ENCODE data around the gene PADI2.

PADI2 gene

DNA sequence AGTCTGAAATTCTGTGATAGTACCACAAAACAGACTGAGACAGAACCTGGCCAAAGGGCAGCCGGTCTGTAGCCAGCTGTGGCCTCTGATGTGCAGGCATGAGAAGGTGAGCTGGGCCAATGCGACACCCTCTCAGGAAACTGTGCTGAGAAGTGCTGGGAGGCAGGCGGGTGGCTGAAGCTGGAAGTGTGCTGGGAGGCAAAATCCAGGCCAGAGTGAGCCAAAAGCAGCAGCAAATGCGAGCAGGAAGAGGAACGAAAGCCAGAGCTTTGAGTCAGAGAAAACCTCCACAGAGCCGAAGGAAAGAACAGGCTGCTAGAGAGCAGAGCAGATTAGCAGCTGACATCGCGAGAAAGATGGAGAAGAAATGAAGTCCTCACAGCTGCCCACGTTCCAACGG, 97.4 kb downstream of the PADI2 start:
- no peak for DNase-seq (ENCODE audit: low read depth in 2 of 2)

DNA sequence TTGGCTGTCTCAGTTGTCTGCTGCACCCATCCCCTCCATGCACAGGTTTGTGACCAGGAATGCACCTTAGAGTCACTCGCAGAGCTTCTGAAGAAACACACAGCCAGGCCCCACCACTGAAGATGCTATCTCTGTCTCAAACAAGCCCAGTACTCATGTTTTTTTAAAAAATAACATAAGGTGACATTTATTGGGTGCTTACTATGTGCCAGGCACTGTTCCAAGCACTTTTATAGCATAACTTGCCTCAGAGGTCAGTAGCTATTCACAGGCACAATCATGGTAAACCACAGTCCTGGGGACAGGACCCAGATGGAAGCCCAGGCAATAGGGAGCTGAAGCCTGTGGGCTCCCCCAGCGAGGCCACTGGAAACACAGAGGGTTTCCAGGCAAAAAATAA, 98.7 kb downstream of the PADI2 start:
- no peak for DNase-seq (ENCODE audit: low read depth in 2 of 2)

DNA sequence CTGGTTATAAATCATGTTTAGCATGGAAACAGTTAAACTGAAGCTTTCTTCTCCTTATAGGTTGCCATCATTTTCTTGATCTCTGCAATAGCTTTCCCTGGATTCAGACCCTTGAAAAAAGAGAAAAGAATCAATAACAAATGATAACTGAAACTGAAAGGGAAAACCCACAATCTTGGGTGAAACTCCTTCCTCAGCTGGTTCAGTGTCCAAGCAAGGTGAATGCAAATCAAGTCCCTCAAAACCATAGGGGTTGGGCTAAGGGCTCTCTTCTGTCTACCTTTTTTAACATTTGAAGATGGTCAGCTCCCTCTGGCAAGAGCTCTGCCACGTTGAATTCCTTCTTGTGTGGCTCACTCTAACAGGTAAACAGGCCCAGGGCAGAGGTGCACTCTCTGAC, 100.4 kb downstream of the PADI2 start:
- no peak for DNase-seq (ENCODE audit: low read depth in 2 of 2)

DNA sequence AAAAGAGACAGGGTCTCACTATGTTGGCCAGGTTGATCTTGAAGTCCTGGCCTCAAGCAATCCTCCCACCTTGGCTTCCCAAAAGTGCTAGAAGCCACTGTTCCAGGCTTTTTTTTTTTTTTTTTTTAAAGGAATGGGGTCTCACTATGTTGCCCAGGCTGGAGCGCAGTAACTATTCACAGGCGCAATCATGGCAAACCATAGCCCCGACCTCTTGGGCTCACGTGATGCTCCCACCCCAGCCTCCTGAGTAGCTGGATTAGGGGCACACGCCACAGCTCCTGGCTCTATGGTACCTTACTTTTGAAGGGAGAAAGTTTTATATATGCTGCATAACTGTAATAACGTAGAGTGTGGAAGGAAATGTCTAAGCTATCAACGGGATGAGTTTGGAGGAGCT, 101.8 kb downstream of the PADI2 start:
- no peak for DNase-seq (ENCODE audit: low read depth in 2 of 2)
